ENCODE data around the gene MYO9B. TPM values are rescaled to one million over a fixed set of nuclear protein-coding genes. Genes with fewer than 3 reads are reported as not detected.
"Not testable (repeated sequence)": the region's sequence is repeated elsewhere in the genome, so short reads cannot be mapped to it uniquely, and the experiment has no call there.

Gene MYO9B
- total RNA-seq, 2 donors from 2014 or later = 229 to 257 TPM

GRCh38 chr19:17183858-17184321, 108.3 kb downstream of the MYO9B start:
- no peak for ATAC-seq (ENCODE audit: insufficient number of reproducible peaks, low FRiP score, low read depth)
- H3K4me1 ChIP-seq (ENCODE audit: control insufficient read depth in 1 of 2, low read depth in 2 of 2) = no peaks in the 10 kb centered on the region
- DNase-seq (ENCODE audit: low spot score) = no peak
- peaks cover 70% of the 10 kb centered on the region for H3K36me3 ChIP-seq
- H3K4me3 ChIP-seq = no peak overlapping the region
- no peak overlapping the region for H3K27ac ChIP-seq
- no peaks in the 10 kb centered on the region for H3K9me3 ChIP-seq
- TF ChIP-seq CTCF (IDR thresholded peaks at IDR 0.05) = no peak
- H3K27me3 ChIP-seq (replicated peaks; ENCODE audit: insufficient read depth) = no peaks in the 10 kb centered on the region

- ATAC-seq (ENCODE audit: insufficient number of reproducible peaks, low FRiP score, low read depth) (no peak), DNase-seq (ENCODE audit: low spot score) (no peak)
- no peaks in the 10 kb centered on the region for H3K9me3 ChIP-seq
- no peaks in the 10 kb centered on the region for H3K4me1 ChIP-seq (ENCODE audit: control insufficient read depth in 1 of 2, low read depth in 2 of 2)
- no peak overlapping the region for H3K27ac ChIP-seq
- no peak for TF ChIP-seq CTCF (IDR thresholded peaks at IDR 0.05)
- no peaks in the 10 kb centered on the region for H3K27me3 ChIP-seq (replicated peaks; ENCODE audit: insufficient read depth)
- no peak overlapping the region for H3K4me3 ChIP-seq
- H3K36me3 ChIP-seq = peaks cover 75% of the 10 kb centered on the region
Measured at GRCh38 chr19:17184371-17184841, 108.8 kb downstream of the MYO9B start.

- no peak for TF ChIP-seq CTCF (IDR thresholded peaks at IDR 0.05)
- Histone ChIP-seq H3K27ac (no peak overlapping the region), H3K4me1 (ENCODE audit: control insufficient read depth in 1 of 2, low read depth in 2 of 2) (no peaks in the 10 kb centered on the region), H3K9me3 (no peaks in the 10 kb centered on the region), H3K36me3 (peaks cover 86% of the 10 kb centered on the region), H3K4me3 (no peak overlapping the region), H3K27me3 (replicated peaks; ENCODE audit: insufficient read depth) (no peaks in the 10 kb centered on the region)
- no peak for DNase-seq (ENCODE audit: low spot score)
- ATAC-seq (ENCODE audit: insufficient number of reproducible peaks, low FRiP score, low read depth) = no peak
Measured at GRCh38 chr19:17185590-17185989, 110.0 kb downstream of the MYO9B start.

GRCh38 chr19:17191736-17192135, 116.2 kb downstream of the MYO9B start:
- peaks cover 94% of the 10 kb centered on the region for H3K36me3 ChIP-seq
- not testable (repeated sequence) for H3K9me3 ChIP-seq; H3K4me1 ChIP-seq (ENCODE audit: control insufficient read depth in 1 of 2, low read depth in 2 of 2); H3K4me3 ChIP-seq; H3K27me3 ChIP-seq (replicated peaks; ENCODE audit: insufficient read depth); ATAC-seq (ENCODE audit: insufficient number of reproducible peaks, low FRiP score, low read depth); DNase-seq (ENCODE audit: low spot score); H3K27ac ChIP-seq

GRCh38 chr19:17192751-17193150, 117.2 kb downstream of the MYO9B start:
- H3K36me3 ChIP-seq = peaks cover 90% of the 10 kb centered on the region
- no peak for ATAC-seq (ENCODE audit: insufficient number of reproducible peaks, low FRiP score, low read depth)

More at GRCh38 chr19:17192751-17193150, 117.2 kb downstream of the MYO9B start:
- Histone ChIP-seq H3K27me3 (replicated peaks; ENCODE audit: insufficient read depth) (no peaks in the 10 kb centered on the region), H3K27ac (no peak overlapping the region), H3K9me3 (no peaks in the 10 kb centered on the region), H3K4me1 (ENCODE audit: control insufficient read depth in 1 of 2, low read depth in 2 of 2) (no peaks in the 10 kb centered on the region), H3K4me3 (no peak overlapping the region)
- no peak for DNase-seq (ENCODE audit: low spot score)
- TF ChIP-seq CTCF (IDR thresholded peaks at IDR 0.05) = no peak

Data from thoracic aorta (tissue), 2 donors.